IMR-90 (cell line): Measurements from ENCODE around the gene CPNE4. TPM values are rescaled to one million over a fixed set of nuclear protein-coding genes. Genes with fewer than 3 reads are reported as not detected.

Experiments
- ATAC-seq: fragments of 200-7000 bp; cut with Tn5 transposase; 2 replicates; pipeline ENCODE4 v1.9.1; 2020; ENCODE audit warnings: low read depth, mild to moderate bottlenecking, moderate library complexity
- BruUV-seq: library from RNA; stranded (reverse); fragments of 400-500 nt; replicated peaks from 2 replicates; lab custom pipeline; 2021; lab: Mats Ljungman, UMichigan
- CTCF ChIA-PET: fragments of 300-600 bp; formaldehyde crosslinking; extraction: SDS; loops from one replicate; lab custom pipeline; 2021; ENCODE audit warnings: antibody characterized with exemption; lab: Yijun Ruan, JAX
- POLR2A ChIA-PET: fragments of 300-600 bp; sonication (Branson Sonifier 250); formaldehyde crosslinking; loops from one replicate; lab custom pipeline; 2022; ENCODE audit warnings: antibody characterized with exemption; ENCODE audit not compliant: unreplicated experiment; lab: Charles Lee
- DNase-seq: peaks from one replicate; pipeline ENCODE4 v3.0.0; 2013
- H2AFZ ChIP-seq: replicated peaks from 2 replicates; pipeline ENCODE3; 2013; ENCODE audit warnings: low read length, mild to moderate bottlenecking; ENCODE audit not compliant: poor library complexity
- H2AK5ac ChIP-seq: 2 replicates; pipeline ENCODE4 v1.6.1; 2013; ENCODE audit warnings: low read depth, low read length, inconsistent platforms
- H2AK9ac ChIP-seq: replicated peaks from 2 replicates; pipeline ENCODE3; 2013; ENCODE audit warnings: mild to moderate bottlenecking, low read depth, low read length, moderate library complexity; ENCODE audit not compliant: poor library complexity
- H2BK120ac ChIP-seq: 2 replicates; pipeline ENCODE4 v1.6.1; 2013; ENCODE audit warnings: low read depth, low read length, inconsistent platforms
- H2BK15ac ChIP-seq: 3 replicates; pipeline ENCODE4 v1.6.1; 2013; ENCODE audit warnings: low read depth, low read length, inconsistent platforms
- H2BK20ac ChIP-seq: 2 replicates; pipeline ENCODE4 v1.6.1; 2013; ENCODE audit warnings: low read depth, mild to moderate bottlenecking, inconsistent platforms, low read length, moderate library complexity
- H2BK5ac ChIP-seq: 2 replicates; pipeline ENCODE4 v1.6.1; 2013; ENCODE audit warnings: mild to moderate bottlenecking, low read depth, low read length, inconsistent platforms; ENCODE audit not compliant: poor library complexity, severe bottlenecking
- H3K14ac ChIP-seq: replicated peaks from 2 replicates; pipeline ENCODE4 v1.6.1; 2013; ENCODE audit warnings: low read depth, low read length, inconsistent platforms
- H3K18ac ChIP-seq: 2 replicates; pipeline ENCODE4 v1.6.1; 2013; ENCODE audit warnings: low read depth, low read length, control low read depth
- H3K23ac ChIP-seq: 2 replicates; pipeline ENCODE4 v1.6.1; 2013; ENCODE audit warnings: low read depth, low read length, inconsistent platforms
- H3K27ac ChIP-seq: 2 replicates; pipeline ENCODE4 v1.5.1; 2013; ENCODE audit warnings: mild to moderate bottlenecking, control low read depth, low read length; ENCODE audit not compliant: insufficient read depth
- H3K27me3 ChIP-seq: 2 replicates; pipeline ENCODE4 v1.6.1; 2013; ENCODE audit warnings: low read length; ENCODE audit not compliant: control insufficient read depth, insufficient read depth
- H3K36me3 ChIP-seq: 2 replicates; pipeline ENCODE4 v1.6.1; 2013; ENCODE audit warnings: low read length, mixed read lengths; ENCODE audit not compliant: control insufficient read depth, insufficient read depth
- H3K4ac ChIP-seq: 2 replicates; pipeline ENCODE4 v1.6.1; 2013; ENCODE audit warnings: low read depth, low read length, inconsistent platforms
- H3K4me1 ChIP-seq: 2 replicates; pipeline ENCODE4 v1.6.1; 2013; ENCODE audit warnings: low read length, mixed read lengths; ENCODE audit not compliant: control insufficient read depth, insufficient read depth
- H3K4me2 ChIP-seq: 2 replicates; pipeline ENCODE4 v1.6.1; 2013; ENCODE audit warnings: low read depth, mild to moderate bottlenecking, control low read depth, low read length, moderate library complexity
- H3K4me3 ChIP-seq: 2 replicates; pipeline ENCODE4 v1.5.1; 2013; ENCODE audit warnings: low read depth, mild to moderate bottlenecking, control low read depth, low read length, moderate library complexity; ENCODE audit not compliant: insufficient read depth
- H3K56ac ChIP-seq: 2 replicates; pipeline ENCODE4 v1.6.1; 2013; ENCODE audit warnings: low read length, inconsistent platforms; ENCODE audit not compliant: insufficient read depth; ENCODE audit errors: extremely low read depth
- H3K79me1 ChIP-seq, 2 experiments: 2 replicates each; pipeline ENCODE4 v1.6.1; 2013; ENCODE audit warnings: low read length in 2 of 2, inconsistent platforms in 1 of 2, low read depth in 1 of 2
- H3K9ac ChIP-seq: 2 replicates; pipeline ENCODE4 v1.6.1; 2013; ENCODE audit warnings: low read depth, low read length, control low read depth
- H3K9me1 ChIP-seq: 2 replicates; pipeline ENCODE4 v1.6.1; 2013; ENCODE audit warnings: low read length, inconsistent platforms; ENCODE audit not compliant: insufficient read depth
- H3K9me3 ChIP-seq: 2 replicates; pipeline ENCODE4 v1.6.1; 2013; ENCODE audit warnings: low read length; ENCODE audit not compliant: control insufficient read depth, insufficient read depth
- H4K20me1 ChIP-seq: 2 replicates; pipeline ENCODE4 v1.6.1; 2013; ENCODE audit warnings: low read length, inconsistent platforms; ENCODE audit not compliant: insufficient read depth
- H4K5ac ChIP-seq: 2 replicates; pipeline ENCODE4 v1.6.1; 2013; ENCODE audit warnings: mild to moderate bottlenecking, low read depth, low read length, control low read depth
- H4K8ac ChIP-seq, 2 experiments: 2 replicates each; pipeline ENCODE4 v1.6.1; 2013; ENCODE audit warnings: low read depth in 2 of 2, low read length in 2 of 2, control low read depth in 1 of 2, inconsistent platforms in 1 of 2
- H4K91ac ChIP-seq: 2 replicates; pipeline ENCODE4 v1.6.1; 2013; ENCODE audit warnings: low read depth, low read length, inconsistent platforms; ENCODE audit not compliant: insufficient read depth
- BHLHE40 ChIP-seq: fragments of 150-350 bp; IDR thresholded peaks from 2 replicates; pipeline ENCODE4 v1.6.1; 2016; ENCODE audit warnings: mild to moderate bottlenecking, low read depth, low read length
- CEBPB ChIP-seq: IDR thresholded peaks from 2 replicates; pipeline ENCODE4 v1.6.1; 2012; ENCODE audit warnings: low read depth, low read length, improper control_type of control experiment
- FOS ChIP-seq: fragments of 150-350 bp; IDR thresholded peaks from 2 replicates; pipeline ENCODE4 v1.6.1; 2016; ENCODE audit warnings: low read depth, low read length
- MAFK ChIP-seq: IDR thresholded peaks from 2 replicates; pipeline ENCODE4 v1.6.1; 2012; ENCODE audit warnings: low read depth, low read length, improper control_type of control experiment
- NFE2L2 ChIP-seq: fragments of 150-350 bp; IDR thresholded peaks from 2 replicates; pipeline ENCODE4 v1.6.1; 2016; ENCODE audit warnings: low read depth, mild to moderate bottlenecking, low read length
- RFX5 ChIP-seq: IDR thresholded peaks from 2 replicates; pipeline ENCODE4 v1.8.0; 2012; ENCODE audit warnings: low read depth, mild to moderate bottlenecking, low read length, moderate library complexity
- dilution Hi-C: fragments of 300-500 bp; cut with HindIII; formaldehyde crosslinking; loops from one replicate; pipeline ENCODE4 v1.14.3; 2018; ENCODE audit warnings: low sequenced_read_pairs; ENCODE audit not compliant: unreplicated experiment
- in situ Hi-C: fragments of 300-500 bp; cut with MboI; formaldehyde crosslinking; loops from 3 replicates; pipeline ENCODE4 v1.14.3; 2019; ENCODE audit warnings: low sequenced_read_pairs, inconsistent platforms, mixed read lengths
- intact Hi-C: fragments of 100-400 bp; cut with micrococcal nuclease; formaldehyde crosslinking; loops from 2 replicates; pipeline ENCODE4 v1.10.0; 2022
- polyA plus RNA-seq, 3 experiments: library from polyadenylated mRNA; depleted of rRNA; stranded (reverse); fragments of >200 nt; gene quantifications; 2 replicates each; pipeline ENCODE4 v1.2.3, GENCODE V29; 2012; ENCODE audit warnings: low replicate concordance in 1 of 3
- total RNA-seq: library from RNA; depleted of rRNA; stranded (reverse); fragments of >200 nt; gene quantifications from 2 replicates; pipeline ENCODE4 v1.2.3, GENCODE V29; 2012

The CPNE4 gene
- total and polyA plus RNA-seq, 2 of the 4 experiments (the other 2 are of a cell fraction): not detected

DNA sequence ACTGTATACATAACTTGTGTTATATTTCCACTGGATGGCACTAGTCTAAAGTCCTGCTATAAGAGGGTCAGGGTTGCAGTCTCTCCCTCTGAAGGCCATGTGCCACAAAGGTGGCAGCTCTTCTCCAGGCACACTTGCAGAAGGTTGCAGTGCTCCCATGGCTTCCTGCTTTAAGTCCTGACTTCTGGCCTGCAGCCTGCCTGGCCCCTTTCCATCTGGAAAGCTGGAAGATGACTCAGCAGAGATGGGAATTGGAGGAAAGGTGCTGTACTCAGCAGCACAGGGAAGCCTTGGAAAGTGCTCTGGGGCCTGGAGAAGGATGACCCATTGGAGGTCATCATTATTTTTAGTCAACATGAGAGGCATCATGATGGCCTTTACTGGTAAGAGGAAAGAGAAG, 491.1 kb downstream of the CPNE4 start:
- Histone ChIP-seq H3K4me2 (no peak overlapping the region; the same call in 1 of the 2 replicates), H4K5ac (no peak overlapping the region)

More for the DNA sequence above, 491.1 kb downstream of the CPNE4 start:
- Histone ChIP-seq H2BK15ac (no peak overlapping the region), H3K4ac (no peak overlapping the region), H3K23ac (no peak overlapping the region), H4K8ac (no peak overlapping the region), H3K79me1 (no peaks in the 10 kb centered on the region), H3K4me3 (no peak overlapping the region), H3K27ac (no peak overlapping the region), H4K20me1 (no peaks in the 10 kb centered on the region), H3K9me3 (no peaks in the 10 kb centered on the region), H3K18ac (no peak overlapping the region), H3K9ac (no peak overlapping the region), H4K91ac (no peak overlapping the region), H2AFZ (peak overlapping the region; percentile 60), H2BK120ac (no peak overlapping the region), H2AK5ac (no peak overlapping the region), H2BK20ac (no peak overlapping the region), H3K9me1 (no peaks in the 10 kb centered on the region; the same call in 1 of the 2 replicates), H3K36me3 (no peaks in the 10 kb centered on the region), H2AK9ac (no peak overlapping the region), H3K27me3 (no peaks in the 10 kb centered on the region), H3K56ac (no peak overlapping the region), H3K14ac (no peak overlapping the region), H3K4me1 (peaks cover 2% of the 10 kb centered on the region; the same call in 1 of the 2 replicates), H2BK5ac (no peak overlapping the region)
- intact Hi-C loops: no loop called here
- ChIA-PET CTCF (interaction anchor here (0.5 to 0.8 kb wide), 2 partner anchors 11 to 1017 kb away, joined by 3 read pairs; no protein-coding TSS in a partner anchor), POLR2A (no interaction called here)
- no TSS peak for BruUV-seq
- DNase-seq: peak; percentile 84
- dilution Hi-C loops: no loop called here
- no peak for TF ChIP-seq CEBPB
- no peak for TF ChIP-seq RFX5
- TF ChIP-seq FOS: 0 out of 2 replicates have a peak, but pooled peaks have one; percentile 3
- TF ChIP-seq BHLHE40: no peak
- peak; percentile 45; the same call in 1 of the 2 replicates for TF ChIP-seq MAFK
- peak; percentile 89 for TF ChIP-seq NFE2L2
- ATAC-seq: peak; percentile 94
- in situ Hi-C loops: no loop called here
